Medulla oblongata (tissue), 1 donor: ENCODE data around the gene MAP2K4.

Experiments used
- DNase-seq: peaks from one replicate; pipeline ENCODE4 v3.0.0-alpha.2; 2015; ENCODE audit errors: extremely low spot score

MAP2K4 gene

GRCh38 chr17:12037970-12038369 is 17.3 kb downstream of the MAP2K4 start:
- DNase-seq, result no peak

- DNase-seq, result no peak
Observed at GRCh38 chr17:12040478-12040877, 19.8 kb downstream of the MAP2K4 start.

- no peak for DNase-seq
Observed at GRCh38 chr17:12041312-12041711, 20.6 kb downstream of the MAP2K4 start.

GRCh38 chr17:12043702-12044101 is 23.0 kb downstream of the MAP2K4 start:
- no peak for DNase-seq

GRCh38 chr17:12046786-12047185 is 26.1 kb downstream of the MAP2K4 start:
- DNase-seq, result no peak

GRCh38 chr17:12047681-12048376 is 27.2 kb downstream of the MAP2K4 start:
- DNase-seq, result no peak

- DNase-seq, result no peak
Observed at GRCh38 chr17:12048843-12049473, 28.3 kb downstream of the MAP2K4 start.

GRCh38 chr17:12050646-12051225 is 30.1 kb downstream of the MAP2K4 start:
- no peak for DNase-seq

- no peak for DNase-seq
Observed at GRCh38 chr17:12053552-12053951, 32.9 kb downstream of the MAP2K4 start.

- no peak for DNase-seq
Observed at GRCh38 chr17:12055889-12056288, 35.2 kb downstream of the MAP2K4 start.

- DNase-seq, result no peak
Observed at GRCh38 chr17:12057520-12057919, 36.8 kb downstream of the MAP2K4 start.

GRCh38 chr17:12058535-12058934 is 37.9 kb downstream of the MAP2K4 start:
- no peak for DNase-seq

- DNase-seq, result no peak
Observed at GRCh38 chr17:12062249-12062648, 41.6 kb downstream of the MAP2K4 start.

- DNase-seq, result no peak
Observed at GRCh38 chr17:12064395-12064794, 43.7 kb downstream of the MAP2K4 start.

- DNase-seq, result no peak
Observed at GRCh38 chr17:12067485-12067884, 46.8 kb downstream of the MAP2K4 start.

GRCh38 chr17:12068946-12069345 is 48.3 kb downstream of the MAP2K4 start:
- DNase-seq, result peak; percentile 11

- no peak for DNase-seq
Observed at GRCh38 chr17:12070561-12070960, 49.9 kb downstream of the MAP2K4 start.

- DNase-seq, result no peak
Observed at GRCh38 chr17:12074346-12074745, 53.7 kb downstream of the MAP2K4 start.

- no peak for DNase-seq
Observed at GRCh38 chr17:12077773-12078172, 57.1 kb downstream of the MAP2K4 start.

GRCh38 chr17:12078791-12079190 is 58.1 kb downstream of the MAP2K4 start:
- no peak for DNase-seq

- no peak for DNase-seq
Observed at GRCh38 chr17:12081720-12082119, 61.0 kb downstream of the MAP2K4 start.

- DNase-seq, result no peak
Observed at GRCh38 chr17:12085076-12085949, 64.6 kb downstream of the MAP2K4 start.
